Muscle of leg (tissue), 11 donors: ENCODE data around the gene DNAJA2. TPM values are rescaled to one million over a fixed set of nuclear protein-coding genes. Genes with fewer than 3 reads are reported as not detected.

Experiments used
- DNase-seq: peaks from one replicate; pipeline ENCODE4 v3.0.0; 2013
- H3K27ac ChIP-seq: one replicate; pipeline ENCODE4 v1.5.1; 2013; ENCODE audit warnings: mild to moderate bottlenecking, low read length, control low read depth
- H3K27me3 ChIP-seq: one replicate; pipeline ENCODE4 v1.6.1; 2013; ENCODE audit warnings: low read length; ENCODE audit not compliant: control insufficient read depth, insufficient read depth
- H3K36me3 ChIP-seq: one replicate; pipeline ENCODE4 v1.6.1; 2013; ENCODE audit warnings: low read length; ENCODE audit not compliant: control insufficient read depth, insufficient read depth
- H3K4me1 ChIP-seq: one replicate; pipeline ENCODE4 v1.6.1; 2013; ENCODE audit warnings: low read length; ENCODE audit not compliant: control insufficient read depth, insufficient read depth
- H3K4me3 ChIP-seq: one replicate; pipeline ENCODE4 v1.5.1; 2013; ENCODE audit warnings: low read length, control low read depth
- H3K9me3 ChIP-seq: replicated peaks from 2 replicates; pipeline ENCODE4 v1.6.1; 2013; ENCODE audit warnings: low read depth, low read length; ENCODE audit not compliant: control insufficient read depth
- WGBS: methylation state at CpG from one replicate; pipeline ENCODE4 v1.1.5; 2013; ENCODE audit warnings: missing lambda C conversion rate; ENCODE audit not compliant: insufficient coverage; 5-methylcytosine and 5-hydroxymethylcytosine counted together
- polyA plus RNA-seq, 8 donors: library from polyadenylated mRNA; unstranded; fragments of 120-200 nt; gene quantifications; one replicate each; pipeline versions ENCODE4 v1.2.1 to v1.2.3, GENCODE V29; 2013; ENCODE audit warnings: inconsistent platforms in 1 of 8, low replicate concordance in 1 of 8; ENCODE audit not compliant: insufficient read length in 8 of 8, insufficient read depth in 1 of 8
- total RNA-seq: library from RNA; stranded (reverse); fragments of 120-200 nt; gene quantifications from one replicate; pipeline ENCODE4 v1.2.4, GENCODE V29; 2013

The DNAJA2 gene
- total and polyA plus RNA-seq, 9 donors, result 39.8 to 56.0 (median 50.6) TPM

GRCh38 chr16:46920402-46921068 lies 52.9 kb downstream of the DNAJA2 start:
- H3K9me3 ChIP-seq, result no peaks in the 10 kb centered on the region
- H3K4me3 ChIP-seq, result no peak overlapping the region
- DNase-seq, result no peak
- H3K4me1 ChIP-seq, result peaks cover 11% of the 10 kb centered on the region
- H3K36me3 ChIP-seq, result peaks cover 62% of the 10 kb centered on the region
- WGBS, result 79% methylated on average over 8 of the region's 9 CpGs
- H3K27me3 ChIP-seq, result no peaks in the 10 kb centered on the region
- H3K27ac ChIP-seq, result no peak overlapping the region

- H3K4me3 ChIP-seq, result no peak overlapping the region
- no peaks in the 10 kb centered on the region for H3K9me3 ChIP-seq
- peaks cover 9% of the 10 kb centered on the region for H3K4me1 ChIP-seq
- no peak for DNase-seq
- WGBS, result 53% methylated on average over 21 of the region's 21 CpGs
- H3K27me3 ChIP-seq, result no peaks in the 10 kb centered on the region
- H3K36me3 ChIP-seq, result peaks cover 60% of the 10 kb centered on the region
- no peak overlapping the region for H3K27ac ChIP-seq
Measured at GRCh38 chr16:46918905-46919792, 54.3 kb downstream of the DNAJA2 start.

GRCh38 chr16:46918400-46918799 lies 55.1 kb downstream of the DNAJA2 start:
- 86% methylated on average over 11 of the region's 11 CpGs for WGBS
- no peaks in the 10 kb centered on the region for H3K27me3 ChIP-seq
- no peaks in the 10 kb centered on the region for H3K9me3 ChIP-seq
- H3K36me3 ChIP-seq, result peaks cover 53% of the 10 kb centered on the region
- no peak for DNase-seq
- no peak overlapping the region for H3K4me3 ChIP-seq
- peaks cover 2% of the 10 kb centered on the region for H3K4me1 ChIP-seq
- H3K27ac ChIP-seq, result no peak overlapping the region

- H3K27ac ChIP-seq, result no peak overlapping the region
- no peaks in the 10 kb centered on the region for H3K4me1 ChIP-seq
- DNase-seq, result no peak
- no peak overlapping the region for H3K4me3 ChIP-seq
- 80% methylated on average over 1 of the region's 3 CpGs for WGBS
- no peaks in the 10 kb centered on the region for H3K27me3 ChIP-seq
- H3K9me3 ChIP-seq, result no peaks in the 10 kb centered on the region
- peaks cover 55% of the 10 kb centered on the region for H3K36me3 ChIP-seq
Measured at GRCh38 chr16:46916980-46917379, 56.5 kb downstream of the DNAJA2 start.

DNA sequence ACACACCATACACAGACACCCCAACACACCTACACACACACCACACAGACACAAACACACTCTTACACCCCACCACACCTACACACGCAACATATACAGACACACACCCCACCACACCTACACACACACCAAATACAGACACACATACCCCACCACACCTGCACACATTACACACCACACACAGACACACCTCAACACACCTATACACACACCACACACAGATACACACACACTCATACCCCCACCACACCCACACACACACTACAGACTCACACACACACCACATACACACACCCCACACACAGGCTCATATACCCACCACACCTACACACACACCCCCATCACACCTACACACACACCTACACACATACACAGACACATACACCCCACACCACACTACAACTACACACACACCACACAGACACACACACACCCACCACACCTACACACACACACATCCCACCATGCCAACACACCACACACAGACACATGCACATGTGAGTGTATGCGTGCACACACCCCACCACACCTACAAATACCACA lies 57.9 kb downstream of the DNAJA2 start:
- Histone ChIP-seq H3K4me3 (no peak overlapping the region), H3K36me3 (peaks cover 61% of the 10 kb centered on the region), H3K27me3 (no peaks in the 10 kb centered on the region), H3K4me1 (no peaks in the 10 kb centered on the region), H3K9me3 (no peaks in the 10 kb centered on the region), H3K27ac (no peak overlapping the region)
- DNase-seq, result no peak
- no CpG with 5 or more reads among the region's 2 CpGs for WGBS

DNA sequence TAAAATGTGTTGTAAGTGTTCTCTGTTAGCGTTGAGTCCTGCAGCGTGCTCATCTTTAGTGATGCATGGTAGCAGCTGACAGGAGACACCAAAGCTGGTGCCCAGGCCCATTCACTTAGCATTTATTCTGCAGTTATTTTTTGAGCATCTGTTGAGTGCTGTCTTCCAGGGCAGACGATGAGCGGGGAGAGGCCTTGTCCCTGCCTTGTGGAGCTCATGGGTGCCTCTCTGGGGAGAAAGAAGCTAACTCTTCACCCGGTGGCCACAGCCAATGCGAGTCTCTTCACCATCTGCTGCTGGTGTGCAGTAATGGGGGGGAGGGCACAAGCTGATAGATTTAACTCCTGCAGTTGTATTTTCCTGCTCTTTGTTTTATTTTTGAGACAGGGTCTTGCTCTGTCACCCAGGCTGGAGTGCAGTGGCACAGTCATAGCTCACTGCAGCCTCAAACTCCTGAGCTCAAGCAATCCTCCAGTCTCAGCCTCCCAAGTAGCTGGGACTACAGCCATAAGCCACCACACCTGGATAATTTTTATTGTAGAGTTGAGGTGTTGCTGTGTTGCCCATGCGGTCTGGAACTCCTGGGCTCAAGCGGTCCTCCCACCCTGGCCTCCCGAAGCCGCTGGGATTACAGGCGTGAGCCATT lies 58.8 kb downstream of the DNAJA2 start:
- no peaks in the 10 kb centered on the region for H3K27me3 ChIP-seq
- no peak overlapping the region for H3K27ac ChIP-seq
- H3K36me3 ChIP-seq, result peaks cover 63% of the 10 kb centered on the region
- no peak overlapping the region for H3K4me3 ChIP-seq
- H3K4me1 ChIP-seq, result no peaks in the 10 kb centered on the region
- H3K9me3 ChIP-seq, result no peaks in the 10 kb centered on the region
- DNase-seq, result no peak
- WGBS, result 89% methylated on average over 8 of the region's 11 CpGs

GRCh38 chr16:46911650-46912049 lies 61.8 kb downstream of the DNAJA2 start:
- Histone ChIP-seq H3K4me3 (no peak overlapping the region), H3K9me3 (no peaks in the 10 kb centered on the region), H3K36me3 (peaks cover 51% of the 10 kb centered on the region), H3K27me3 (no peaks in the 10 kb centered on the region), H3K4me1 (no peaks in the 10 kb centered on the region), H3K27ac (no peak overlapping the region)
- 86% methylated on average over 2 of the region's 4 CpGs for WGBS
- DNase-seq, result no peak

DNA sequence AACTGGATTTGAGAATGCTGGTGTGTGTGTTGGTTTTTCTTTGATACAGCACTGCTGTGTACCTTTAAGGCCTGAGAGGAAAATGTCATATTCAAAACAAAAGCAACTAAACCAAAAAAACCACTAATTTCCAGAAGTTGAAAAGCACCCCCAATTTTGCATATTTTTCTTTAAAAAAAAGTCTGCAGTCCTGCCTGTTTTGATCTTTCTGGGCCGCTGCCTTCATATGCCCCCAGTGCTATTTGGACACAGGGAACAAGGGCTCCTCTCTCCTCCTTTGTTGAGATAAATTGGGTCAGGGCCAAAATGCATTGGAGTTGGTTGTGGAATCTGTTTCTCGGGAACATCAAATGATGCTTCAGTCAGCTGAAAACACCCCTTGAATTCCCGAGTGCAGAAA lies 62.4 kb downstream of the DNAJA2 start:
- H3K9me3 ChIP-seq, result no peaks in the 10 kb centered on the region
- H3K4me3 ChIP-seq, result no peak overlapping the region
- WGBS, result 72% methylated on average over 3 of the region's 3 CpGs
- DNase-seq, result no peak
- H3K36me3 ChIP-seq, result peaks cover 46% of the 10 kb centered on the region
- H3K4me1 ChIP-seq, result no peaks in the 10 kb centered on the region
- H3K27me3 ChIP-seq, result no peaks in the 10 kb centered on the region
- no peak overlapping the region for H3K27ac ChIP-seq

- DNase-seq, result peak; percentile 73
- no peaks in the 10 kb centered on the region for H3K27me3 ChIP-seq
- WGBS, result 80% methylated on average over 2 of the region's 6 CpGs
- H3K36me3 ChIP-seq, result peaks cover 36% of the 10 kb centered on the region
- no peaks in the 10 kb centered on the region for H3K4me1 ChIP-seq
- H3K9me3 ChIP-seq, result no peaks in the 10 kb centered on the region
- no peak overlapping the region for H3K4me3 ChIP-seq
- H3K27ac ChIP-seq, result peak overlapping the region; percentile 13
Measured at GRCh38 chr16:46908540-46909372, 64.7 kb downstream of the DNAJA2 start.
